ENCODE measurements around the gene NOD2.

The NOD2 gene

DNA sequence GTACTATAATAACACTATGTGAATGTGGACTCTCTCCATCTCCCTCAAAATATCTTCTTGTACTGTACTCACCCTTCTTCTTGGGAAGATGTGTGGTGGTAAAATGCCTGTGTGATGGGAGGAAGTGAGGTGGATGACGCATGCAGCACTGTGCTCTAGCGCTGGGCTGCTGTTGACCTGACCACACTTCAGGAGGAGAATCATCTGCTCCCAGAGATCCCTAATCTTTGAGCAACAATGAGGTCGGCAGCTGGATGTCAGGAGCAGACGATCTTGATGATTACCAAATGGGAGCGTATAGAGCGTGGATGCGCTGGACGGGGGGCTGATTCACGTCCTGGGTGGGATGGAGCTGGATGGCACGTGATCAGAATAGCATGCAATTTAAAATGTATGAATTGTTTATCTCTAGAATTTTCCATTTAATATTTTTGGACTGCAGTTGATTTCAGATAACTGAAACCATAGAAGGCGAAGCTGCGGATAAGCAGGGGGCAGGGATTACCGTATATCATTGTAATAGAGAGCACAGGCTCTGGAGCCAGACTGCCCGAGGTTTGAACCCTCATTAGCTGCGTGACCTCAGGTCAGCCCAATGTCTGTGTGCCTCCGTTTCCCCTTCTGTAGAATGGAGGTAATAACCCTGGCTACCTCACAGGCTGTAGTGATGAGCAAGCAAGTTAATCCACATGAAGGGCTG, 24.8 kb downstream of the NOD2 start:
- DNase-seq, result no peak

DNA sequence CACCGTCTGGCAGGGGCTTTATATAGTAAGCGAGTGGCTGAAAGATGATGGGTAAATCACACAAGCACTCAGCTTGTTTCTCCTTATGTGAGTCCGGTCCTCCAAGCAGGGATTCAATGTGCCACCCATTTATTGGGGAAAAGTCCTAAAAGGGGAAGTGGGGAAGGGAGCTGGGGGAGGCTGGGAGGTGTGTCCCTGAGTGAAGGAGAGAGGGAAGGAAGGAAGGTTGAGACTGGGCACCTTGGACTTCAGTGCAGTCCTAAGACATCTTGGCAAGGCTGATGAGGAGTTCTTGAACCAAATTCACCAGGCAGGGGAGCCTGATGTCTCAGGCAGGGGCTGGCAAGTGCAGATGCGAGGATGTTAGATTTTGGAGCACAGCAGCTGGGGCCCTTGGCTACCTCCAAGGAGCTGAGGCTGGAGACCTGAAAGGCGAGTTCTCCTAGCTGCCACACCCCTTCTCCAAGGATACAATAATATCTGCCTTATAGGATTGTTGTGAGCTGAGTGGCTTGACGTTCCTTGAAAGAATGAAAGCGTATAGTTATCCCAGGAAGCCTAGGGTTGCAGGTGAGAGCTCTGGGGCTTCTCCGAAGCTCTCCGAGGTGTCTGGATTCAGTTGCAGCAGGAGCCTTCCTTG, 25.5 kb downstream of the NOD2 start:
- no peak for DNase-seq

GRCh38 chr16:50719401-50720337, 26.3 kb downstream of the NOD2 start:
- peak; percentile 21 for DNase-seq

DNA sequence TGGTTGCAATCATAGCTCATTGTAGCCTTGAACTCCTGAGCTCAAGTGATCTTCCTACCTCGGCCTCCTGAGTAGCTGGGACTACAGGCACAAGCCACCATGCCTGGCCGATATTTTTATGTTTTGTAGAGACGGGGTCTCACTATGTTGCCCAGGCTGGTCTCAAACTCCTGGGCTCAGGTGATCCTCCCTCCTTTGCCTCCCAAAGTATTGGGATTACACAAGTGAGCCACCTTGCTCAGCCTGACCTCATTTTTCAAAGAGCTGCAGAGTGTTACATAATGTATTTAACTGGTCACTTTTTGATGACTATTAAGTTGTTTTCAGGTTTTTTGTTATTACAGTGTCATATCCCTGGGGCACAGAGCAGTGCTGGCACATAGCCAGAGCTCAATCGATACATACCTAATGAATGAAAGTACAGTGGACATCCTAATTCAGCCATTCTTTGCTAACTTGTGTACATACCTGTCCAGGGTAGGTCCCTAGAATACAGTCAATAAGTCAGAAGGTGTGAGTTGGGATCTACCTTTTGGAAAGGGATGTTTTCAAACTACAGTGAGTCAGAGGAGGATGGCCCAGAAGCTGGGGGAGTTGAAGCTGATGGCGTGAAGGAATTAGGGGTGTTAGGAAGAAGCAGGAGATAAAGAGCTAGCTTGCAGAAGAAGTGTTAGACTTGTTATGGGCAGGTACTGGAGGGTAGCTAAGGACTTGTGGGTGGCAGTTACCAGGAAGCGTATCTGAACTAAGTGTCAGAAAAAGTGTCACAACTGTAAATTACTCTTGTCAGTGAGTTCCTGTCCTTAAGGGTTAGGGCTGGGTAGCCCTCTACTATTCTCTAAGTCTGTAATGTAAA, 28.4 kb downstream of the NOD2 start:
- no peak for DNase-seq

DNA sequence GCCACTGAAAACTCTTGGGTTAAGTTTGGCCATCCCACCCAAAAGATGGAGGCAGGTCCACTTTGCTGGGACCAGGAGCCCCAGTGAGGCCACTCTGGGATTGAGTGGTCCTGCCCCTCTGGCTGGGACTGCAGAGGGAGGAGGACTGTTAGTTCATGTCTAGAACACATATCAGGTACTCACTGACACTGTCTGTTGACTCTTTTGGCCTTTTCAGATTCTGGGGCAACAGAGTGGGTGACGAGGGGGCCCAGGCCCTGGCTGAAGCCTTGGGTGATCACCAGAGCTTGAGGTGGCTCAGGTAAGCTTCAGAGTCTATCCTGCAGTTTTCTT, 29.0 kb downstream of the NOD2 start:
- no peak for DNase-seq

GRCh38 chr16:50722960-50723359, 29.6 kb downstream of the NOD2 start:
- DNase-seq, result no peak

DNA sequence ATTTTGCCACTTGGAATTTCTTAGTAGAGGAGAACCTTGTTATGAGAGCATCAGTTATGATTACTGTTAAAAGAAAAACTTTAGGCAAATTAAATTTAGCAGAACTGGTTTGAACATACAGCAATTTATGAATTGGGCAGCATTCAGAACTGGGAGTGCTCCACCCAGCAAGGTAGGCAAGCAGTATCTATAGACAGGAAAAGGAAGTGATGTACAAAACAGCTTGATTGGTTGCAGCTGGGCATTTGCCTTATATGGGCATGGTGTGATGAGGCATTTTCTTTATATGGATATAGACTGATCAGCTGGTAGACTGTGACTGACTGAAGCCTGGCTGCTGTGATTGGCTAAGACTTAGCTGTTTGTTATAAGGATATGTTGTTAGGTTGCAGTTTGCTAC, 30.9 kb downstream of the NOD2 start:
- DNase-seq, result no peak

- DNase-seq, result no peak
Observed at GRCh38 chr16:50731130-50731988, 38.0 kb downstream of the NOD2 start.

DNA sequence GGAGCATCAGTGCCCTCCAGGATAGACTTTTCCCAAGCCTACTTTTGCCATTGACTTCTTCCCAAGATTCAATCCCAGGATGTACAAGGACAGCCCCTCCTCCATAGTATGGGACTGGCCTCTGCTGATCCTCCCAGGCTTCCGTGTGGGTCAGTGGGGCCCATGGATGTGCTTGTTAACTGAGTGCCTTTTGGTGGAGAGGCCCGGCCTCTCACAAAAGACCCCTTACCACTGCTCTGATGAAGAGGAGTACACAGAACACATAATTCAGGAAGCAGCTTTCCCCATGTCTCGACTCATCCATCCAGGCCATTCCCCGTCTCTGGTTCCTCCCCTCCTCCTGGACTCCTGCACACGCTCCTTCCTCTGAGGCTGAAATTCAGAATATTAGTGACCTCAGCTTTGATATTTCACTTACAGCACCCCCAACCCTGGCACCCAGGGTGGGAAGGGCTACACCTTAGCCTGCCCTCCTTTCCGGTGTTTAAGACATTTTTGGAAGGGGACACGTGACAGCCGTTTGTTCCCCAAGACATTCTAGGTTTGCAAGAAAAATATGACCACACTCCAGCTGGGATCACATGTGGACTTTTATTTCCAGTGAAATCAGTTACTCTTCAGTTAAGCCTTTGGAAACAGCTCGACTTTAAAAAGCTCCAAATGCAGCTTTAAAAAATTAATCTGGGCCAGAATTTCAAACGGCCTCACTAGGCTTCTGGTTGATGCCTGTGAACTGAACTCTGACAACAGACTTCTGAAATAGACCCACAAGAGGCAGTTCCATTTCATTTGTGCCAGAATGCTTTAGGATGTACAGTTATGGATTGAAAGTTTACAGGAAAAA, 38.8 kb downstream of the NOD2 start:
- DNase-seq, result no peak

GRCh38 chr16:50733468-50733867, 40.1 kb downstream of the NOD2 start:
- no peak for DNase-seq

DNA sequence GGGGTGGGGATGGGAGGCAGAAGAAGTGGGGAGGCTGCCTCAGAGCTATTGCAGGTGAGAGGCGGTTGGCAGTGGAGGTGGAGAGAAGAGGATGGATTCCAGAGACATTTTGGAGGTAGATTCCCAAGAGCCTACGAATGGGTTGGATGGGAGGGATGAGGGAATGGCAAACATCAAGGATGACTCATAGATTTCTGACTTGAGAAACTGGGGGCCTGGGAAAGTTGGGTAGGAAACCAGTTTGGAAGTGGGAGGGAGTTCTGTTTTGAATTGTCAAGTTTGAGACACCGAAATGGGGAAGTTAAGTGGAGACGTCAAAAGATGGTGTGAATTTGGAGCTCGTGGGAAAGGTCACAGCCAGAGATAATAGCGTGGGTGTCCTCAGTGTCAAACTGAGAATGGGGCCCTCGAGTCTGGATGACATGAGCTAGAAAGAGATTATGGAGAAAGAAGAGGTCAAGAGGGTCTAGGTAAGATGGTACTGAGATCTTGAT, 42.3 kb downstream of the NOD2 start:
- no peak for DNase-seq

- DNase-seq, result no peak
Observed at GRCh38 chr16:50736448-50736847, 43.0 kb downstream of the NOD2 start.

DNA sequence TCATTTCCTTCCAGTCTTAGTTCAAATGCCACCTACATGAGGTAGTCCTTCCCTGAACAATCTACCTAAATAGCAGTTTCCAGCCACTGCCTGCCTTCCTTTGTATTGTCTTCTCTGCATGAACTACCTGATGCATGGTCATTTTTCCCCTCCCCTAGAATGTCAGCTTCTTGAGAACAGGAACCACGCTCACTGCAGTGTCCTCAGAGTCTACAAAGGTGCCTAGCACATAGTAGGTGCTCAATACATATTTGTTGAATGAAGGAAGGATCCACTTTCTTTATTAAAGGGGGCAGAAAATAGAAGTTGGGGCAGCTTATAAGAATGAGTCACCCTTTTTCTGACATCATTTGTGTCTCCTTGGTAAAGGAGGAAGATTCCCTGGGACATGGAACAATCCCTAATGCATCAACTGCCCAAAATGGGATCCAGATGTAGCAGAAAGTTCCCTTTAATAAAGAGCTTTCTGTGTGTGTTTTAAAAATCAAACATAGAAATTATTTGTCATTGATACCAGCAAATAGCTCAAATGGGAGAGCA, 44.1 kb downstream of the NOD2 start:
- no peak for DNase-seq

- no peak for DNase-seq
Observed at GRCh38 chr16:50739031-50739430, 45.6 kb downstream of the NOD2 start.

DNA sequence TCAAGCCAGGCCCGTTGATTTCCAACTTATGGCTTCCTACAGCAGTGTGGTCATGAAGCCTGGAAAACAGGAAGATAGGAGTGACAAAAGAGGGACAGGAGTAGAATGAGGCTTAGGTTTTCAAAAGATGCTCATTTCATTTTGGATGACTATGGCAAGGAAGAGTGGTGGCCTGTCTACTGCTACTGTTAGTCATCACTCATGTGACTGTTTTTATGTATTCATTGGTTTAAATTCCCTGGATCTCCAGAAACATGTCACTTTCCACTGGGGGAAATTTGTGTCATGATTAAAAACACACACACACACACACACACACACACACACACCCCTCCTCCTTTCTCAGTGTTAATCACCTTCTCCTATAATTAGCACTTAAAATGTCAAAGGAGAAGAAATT, 47.3 kb downstream of the NOD2 start:
- DNase-seq, result no peak

DNA sequence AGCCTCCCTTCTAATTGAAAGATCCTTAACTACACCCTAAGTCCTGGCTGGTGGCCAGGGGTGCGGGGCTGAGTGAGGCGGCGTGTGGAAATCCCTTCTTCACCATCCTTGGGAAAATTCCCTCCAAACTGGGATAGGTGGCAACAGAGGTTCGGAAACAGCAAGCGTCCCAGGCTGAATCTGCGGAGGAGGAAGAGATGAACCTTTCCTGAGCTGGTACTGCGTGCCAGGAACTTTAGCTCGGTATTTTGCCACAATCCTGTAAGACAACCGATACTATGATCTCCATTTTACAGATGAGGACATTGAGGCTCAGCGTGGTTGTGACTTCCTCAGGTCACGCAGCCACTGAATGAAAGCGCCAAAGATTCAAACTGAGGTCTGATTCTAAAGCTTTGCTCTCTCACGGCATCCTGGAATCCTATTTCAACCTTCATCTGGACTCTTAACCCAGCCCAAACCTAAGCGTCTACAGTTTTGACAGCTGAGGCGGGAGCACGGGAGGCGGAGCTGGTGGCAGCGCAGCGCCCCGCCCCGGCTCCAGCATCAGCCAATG, 47.9 kb downstream of the NOD2 start:
- DNase-seq, result no peak

DNA sequence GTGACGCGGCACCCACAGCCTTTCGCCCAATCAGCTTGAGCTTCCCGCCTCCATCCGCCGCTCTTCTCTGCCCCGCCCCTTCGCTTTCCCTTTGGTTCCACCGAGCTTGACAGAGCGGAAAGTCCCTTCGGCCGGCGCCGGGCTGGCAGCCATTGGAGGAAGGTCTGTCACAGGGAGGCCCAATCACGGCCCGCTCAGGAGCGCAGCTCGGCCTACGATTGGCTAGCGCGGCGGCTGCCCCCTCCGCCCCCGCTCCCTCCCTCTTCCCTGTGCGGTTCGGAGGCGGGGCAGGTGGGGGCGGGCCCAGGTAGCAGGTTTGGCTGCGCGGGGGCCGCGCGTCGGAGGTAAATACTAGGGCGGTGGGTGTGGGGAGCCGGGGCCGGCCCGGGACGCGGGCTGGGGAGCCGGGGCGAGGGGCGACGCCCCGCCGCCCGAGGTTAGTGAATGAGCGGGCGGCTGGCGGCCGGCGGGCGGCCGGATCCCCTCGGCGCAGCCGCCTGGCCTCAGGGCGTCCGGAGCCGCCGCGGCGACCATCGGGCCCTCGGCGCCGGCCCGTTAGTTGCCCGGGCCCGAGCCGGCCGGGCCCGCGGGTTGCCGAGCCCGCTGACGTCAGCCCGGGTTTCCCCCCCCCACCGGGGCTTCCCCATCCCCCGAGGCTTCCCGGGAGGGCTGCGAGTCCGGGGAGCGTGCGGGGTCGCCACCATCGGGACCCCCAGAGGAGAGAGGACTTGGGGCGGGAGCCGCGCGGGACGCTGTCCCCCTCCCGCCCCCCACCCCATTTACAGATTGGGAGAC, 48.6 kb downstream of the NOD2 start, which contains the start of gene CYLD:
Gene CYLD, plus strand, starts transcription at position 306 of the 795 bp plus-strand sequence. CDS start 7,613 bp downstream, outside the sequence.
- peak; percentile 99 for DNase-seq

DNA sequence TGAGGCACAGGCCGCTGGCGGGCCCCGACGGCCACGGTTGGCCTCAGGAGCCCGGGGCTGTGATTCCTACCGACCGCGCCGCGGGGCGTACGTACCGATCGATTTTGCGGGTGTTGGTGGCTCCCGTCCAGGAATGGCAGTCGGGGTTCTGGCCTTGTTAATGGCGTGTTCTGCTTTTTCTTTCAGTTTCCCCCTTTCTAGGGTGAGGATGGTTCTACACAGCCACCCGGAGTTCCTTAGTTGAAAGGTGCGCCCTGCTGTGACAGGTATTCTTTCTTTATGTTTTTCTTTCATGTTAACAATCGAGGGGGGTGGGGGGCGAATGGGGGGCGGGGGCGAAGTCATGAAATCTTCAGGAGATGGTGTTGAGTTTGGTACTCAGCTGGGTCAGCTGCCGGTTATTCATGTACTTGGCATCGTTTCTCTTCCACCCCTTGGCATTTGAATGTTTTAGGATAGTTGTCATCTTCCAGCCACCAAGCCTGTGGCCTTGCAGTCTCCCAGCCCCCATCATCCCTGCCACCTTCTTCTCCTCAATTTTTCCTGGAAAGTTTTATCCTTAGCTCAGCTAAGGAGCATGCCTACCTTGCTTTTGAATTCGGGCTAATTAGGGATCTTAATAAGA, 49.3 kb downstream of the NOD2 start:
- DNase-seq, result peak; percentile 37
